ENCODE results near the gene CCL7. TPM values are rescaled to one million over a fixed set of nuclear protein-coding genes. Genes with fewer than 3 reads are reported as not detected.
A peak's percentile ranks its signal among the peaks of the same experiment; 100 is the strongest.
"Not testable (repeated sequence)": the region's sequence is repeated elsewhere in the genome, so short reads cannot be mapped to it uniquely, and the experiment has no call there.

Gene CCL7
- total RNA-seq, 4 donors from 2014 or later: 1.9 to 3.5 TPM; not detected in 2

- TF ChIP-seq CTCF (IDR thresholded peaks at IDR 0.05): no peak
- ATAC-seq (ENCODE audit: low FRiP score) (no peak), DNase-seq (ENCODE audit: low spot score) (no peak)
Measured at GRCh38 chr17:34226744-34227034, 43.3 kb upstream of the CCL7 start.

GRCh38 chr17:34227293-34227692, 42.7 kb upstream of the CCL7 start:
- ATAC-seq (ENCODE audit: low FRiP score); DNase-seq (ENCODE audit: low spot score): not testable (repeated sequence)

GRCh38 chr17:34227707-34228106, 42.3 kb upstream of the CCL7 start:
- ATAC-seq (ENCODE audit: low FRiP score): no peak

DNA sequence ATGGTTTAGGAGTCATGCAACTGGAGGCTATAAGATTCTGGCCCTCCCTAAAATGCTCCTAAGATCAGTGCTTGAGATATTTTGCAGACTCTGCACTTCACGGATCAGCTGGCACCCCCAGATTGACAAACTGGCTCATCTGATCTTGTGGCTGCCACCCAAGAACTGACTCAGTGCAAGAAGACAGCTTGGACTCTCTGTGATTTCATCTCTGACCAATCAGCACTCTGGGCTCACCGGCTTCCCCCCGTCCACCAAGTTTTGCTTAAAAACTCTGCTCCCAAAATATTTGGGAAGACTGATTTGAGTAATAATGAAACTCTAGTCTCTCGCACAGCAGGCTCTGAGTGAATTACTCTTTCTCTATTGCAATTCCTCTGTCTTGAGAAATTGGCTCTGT, 41.2 kb upstream of the CCL7 start:
- DNase-seq (ENCODE audit: low spot score): no peak
- TF ChIP-seq CTCF (IDR thresholded peaks at IDR 0.05): no peak
- ATAC-seq (ENCODE audit: low FRiP score): no peak

More at GRCh38 chr17:34227707-34228106, 42.3 kb upstream of the CCL7 start:
- TF ChIP-seq CTCF (IDR thresholded peaks at IDR 0.05): no peak
- DNase-seq (ENCODE audit: low spot score): no peak

- no peak for ATAC-seq (ENCODE audit: low FRiP score)
- no peak for TF ChIP-seq CTCF (IDR thresholded peaks at IDR 0.05)
Measured at GRCh38 chr17:34230342-34230741, 39.7 kb upstream of the CCL7 start.

GRCh38 chr17:34234616-34235015, 35.4 kb upstream of the CCL7 start:
- ATAC-seq (ENCODE audit: low FRiP score) (no peak), DNase-seq (ENCODE audit: low spot score) (no peak)
- no peak for TF ChIP-seq CTCF (IDR thresholded peaks at IDR 0.05)

More at GRCh38 chr17:34230342-34230741, 39.7 kb upstream of the CCL7 start:
- no peak for DNase-seq (ENCODE audit: low spot score)

DNA sequence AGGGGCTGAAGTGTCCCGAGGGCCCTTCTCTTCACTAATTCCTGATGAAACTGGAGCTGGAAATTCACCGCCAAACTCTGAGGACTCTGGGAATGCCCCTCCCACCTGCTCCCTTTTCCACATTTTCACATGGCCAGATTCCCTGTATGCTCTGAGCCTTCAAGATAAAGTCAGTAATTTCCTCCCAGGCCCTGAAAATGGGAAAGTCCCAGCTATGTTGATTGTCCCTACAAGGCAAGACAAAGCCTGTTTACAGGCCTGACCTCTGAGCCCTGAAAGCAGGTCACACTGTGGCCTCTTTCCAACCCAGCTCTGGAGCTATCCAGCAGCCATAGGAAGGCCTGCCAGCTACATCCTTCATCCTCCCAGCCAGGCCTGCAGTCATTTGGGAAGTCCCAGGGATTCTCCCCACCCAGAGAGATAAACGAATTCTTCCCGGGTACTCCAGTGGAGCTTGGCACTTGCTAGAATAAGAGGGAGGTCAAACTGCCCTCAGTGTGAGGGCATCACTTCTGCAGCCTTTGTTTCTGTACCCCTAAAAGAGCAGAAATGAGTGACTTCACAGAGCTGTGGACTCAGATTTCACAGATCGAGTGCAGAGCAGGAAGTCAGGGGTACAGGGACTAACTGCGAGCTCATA, 34.5 kb upstream of the CCL7 start:
- DNase-seq (ENCODE audit: low spot score): no peak
- peak; percentile 85 for ATAC-seq (ENCODE audit: low FRiP score)
- TF ChIP-seq CTCF (IDR thresholded peaks at IDR 0.05): no peak
